HK-2 (cell line): ENCODE results near the gene PPIF.
"Not testable (repeated sequence)": the region's sequence is repeated elsewhere in the genome, so short reads cannot be mapped to it uniquely, and the experiment has no call there.

Experiments used
- DNase-seq: peaks from one replicate; pipeline ENCODE4 v3.0.0-alpha.2; 2018; ENCODE audit not compliant: unreplicated experiment

The PPIF gene

DNA sequence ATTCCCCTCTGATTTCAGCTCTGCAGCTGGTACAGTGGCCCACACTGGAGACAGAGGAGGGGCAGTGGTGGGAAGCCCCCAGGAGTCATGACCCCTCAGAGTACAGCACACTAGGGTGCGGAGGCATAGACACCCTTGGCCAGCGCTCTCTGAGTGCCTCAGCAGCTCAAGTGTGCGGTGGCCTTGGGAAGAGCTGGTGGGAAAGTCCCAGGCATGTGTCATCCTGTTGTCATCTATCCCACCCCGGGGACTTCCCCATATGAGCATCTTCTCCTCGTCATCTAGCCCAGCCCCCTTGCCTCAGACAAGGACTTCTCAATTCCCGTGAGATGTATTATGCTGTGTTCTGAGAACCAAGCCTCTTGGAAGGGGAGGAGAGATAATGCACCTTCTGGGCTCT is 15.6 kb upstream of the PPIF start:
- peak; percentile 91 for DNase-seq

DNA sequence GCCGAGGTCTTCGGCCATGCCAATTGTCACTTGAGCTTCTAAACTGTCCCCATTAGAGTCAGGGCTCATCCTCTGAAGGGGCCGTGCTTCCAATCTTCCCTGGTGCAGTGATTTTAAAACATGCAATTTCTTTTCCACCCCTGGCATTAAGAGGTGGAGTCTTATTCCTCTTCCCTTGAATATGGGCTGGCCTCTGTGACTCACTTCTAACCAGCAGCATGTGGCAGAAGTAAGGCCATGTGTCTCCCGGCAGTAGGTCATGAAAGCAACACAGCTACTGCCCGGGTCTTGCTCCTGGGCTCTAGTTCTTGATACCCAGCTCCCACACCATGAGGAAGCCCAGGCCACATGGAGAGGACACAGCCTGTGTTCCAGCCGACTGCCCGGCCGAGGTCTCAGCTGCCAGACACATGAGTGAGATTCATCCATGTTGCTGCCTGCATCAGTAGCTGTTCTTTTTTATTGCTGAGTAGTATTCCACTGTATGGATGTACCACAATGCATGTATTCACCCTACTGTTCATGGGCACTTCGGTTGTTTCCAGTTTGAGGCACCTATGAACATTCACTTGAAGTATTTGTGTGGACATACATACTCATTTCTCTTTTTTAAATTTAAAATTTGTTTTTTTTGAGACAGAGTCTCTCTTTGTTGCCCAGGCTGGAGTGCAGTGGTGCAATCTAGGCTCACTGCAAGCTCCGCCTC is 14.5 kb upstream of the PPIF start:
- DNase-seq: not testable (repeated sequence)

DNA sequence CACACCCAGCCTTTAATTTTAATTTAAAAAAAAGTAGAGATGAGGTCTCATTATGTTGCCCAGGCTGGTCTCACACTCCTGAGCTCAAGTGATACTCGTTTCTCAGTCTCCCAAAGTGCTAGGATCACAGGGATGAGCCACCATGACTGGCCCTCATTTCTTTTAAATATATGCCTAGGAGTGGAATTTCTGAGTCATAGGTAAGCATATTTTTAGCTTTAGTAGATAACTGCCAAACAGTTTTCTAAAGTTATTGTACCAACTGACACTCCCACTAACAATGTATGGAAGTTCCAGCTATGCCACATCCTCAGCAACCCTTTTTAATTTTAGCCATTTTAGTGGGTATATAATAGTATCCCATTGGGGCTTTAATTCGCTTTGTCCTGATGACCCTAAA is 13.8 kb upstream of the PPIF start:
- DNase-seq: no peak

DNA sequence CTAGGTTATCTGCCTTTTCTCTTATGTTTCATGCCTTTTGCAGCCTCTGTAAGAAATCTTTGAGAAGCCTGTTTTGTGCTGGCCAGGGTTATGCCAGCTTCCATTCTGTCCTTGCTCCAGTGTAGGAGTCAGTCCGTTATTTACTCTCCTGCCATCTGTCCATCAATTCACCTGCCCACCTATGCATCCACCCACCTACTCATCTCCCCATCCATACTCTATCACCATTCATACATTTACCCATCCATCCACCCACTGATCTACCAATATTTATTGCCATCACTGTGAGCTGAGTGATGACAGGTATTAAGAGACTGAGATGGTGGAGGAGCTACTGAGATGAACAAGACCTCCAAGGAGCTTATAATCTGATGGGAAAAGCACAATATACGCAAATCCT is 12.7 kb upstream of the PPIF start:
- DNase-seq: no peak

DNA sequence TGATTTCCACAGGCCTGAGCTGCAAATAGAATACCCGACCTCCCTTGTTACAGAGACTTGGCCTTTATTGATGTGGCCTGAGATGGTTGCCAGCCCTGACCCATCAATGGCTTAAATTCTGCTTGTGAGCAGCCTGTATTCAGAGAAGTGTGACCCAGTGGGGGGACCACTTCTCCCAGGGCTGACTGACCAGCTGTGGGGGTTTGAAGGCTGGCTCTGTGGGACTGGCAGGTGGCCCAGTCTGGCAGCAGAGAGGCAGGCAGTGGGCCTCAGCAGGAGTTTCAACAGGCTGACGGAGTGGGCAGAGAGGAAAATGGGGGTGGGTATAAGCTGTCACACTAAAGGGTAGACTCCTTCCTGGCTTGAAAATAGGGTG is 12.2 kb upstream of the PPIF start:
- no peak for DNase-seq

DNA sequence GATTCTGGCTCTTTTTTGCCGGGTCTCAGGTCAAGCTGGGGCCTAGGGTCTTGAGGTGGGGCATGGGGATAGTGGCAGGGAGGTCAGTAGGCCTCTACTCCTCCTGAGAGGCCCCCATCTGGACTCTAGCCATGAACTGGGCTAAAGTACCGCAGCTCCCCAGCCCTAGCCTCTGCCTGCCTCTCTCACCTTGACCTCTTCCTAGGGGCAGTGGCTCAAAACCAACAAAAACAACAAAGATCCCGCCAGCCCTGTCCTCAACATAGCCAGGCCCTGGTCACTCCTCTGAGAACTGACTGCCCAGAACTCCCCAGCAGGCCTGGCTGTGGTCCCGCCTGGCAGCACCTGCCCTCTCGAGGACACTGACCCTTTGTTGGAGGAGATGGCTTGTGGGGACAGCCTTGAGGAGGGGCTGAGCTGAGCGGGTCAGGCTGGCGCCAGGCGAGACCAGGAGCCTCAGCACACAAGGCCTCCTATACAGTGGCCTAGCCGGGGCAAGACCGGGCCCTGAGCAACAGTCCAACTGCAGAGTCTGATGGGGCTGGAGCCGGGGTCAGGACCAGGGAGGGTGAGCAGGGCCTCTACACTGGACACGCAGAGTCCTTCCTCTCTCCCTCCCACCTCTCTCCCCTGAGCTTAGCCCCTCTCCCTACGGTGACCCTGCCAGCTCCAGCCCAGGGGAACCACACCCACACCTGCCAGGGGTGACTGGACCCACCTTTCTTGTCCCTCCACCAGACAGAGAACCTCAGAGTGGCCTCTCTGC is 11.6 kb upstream of the PPIF start:
- DNase-seq: no peak

DNA sequence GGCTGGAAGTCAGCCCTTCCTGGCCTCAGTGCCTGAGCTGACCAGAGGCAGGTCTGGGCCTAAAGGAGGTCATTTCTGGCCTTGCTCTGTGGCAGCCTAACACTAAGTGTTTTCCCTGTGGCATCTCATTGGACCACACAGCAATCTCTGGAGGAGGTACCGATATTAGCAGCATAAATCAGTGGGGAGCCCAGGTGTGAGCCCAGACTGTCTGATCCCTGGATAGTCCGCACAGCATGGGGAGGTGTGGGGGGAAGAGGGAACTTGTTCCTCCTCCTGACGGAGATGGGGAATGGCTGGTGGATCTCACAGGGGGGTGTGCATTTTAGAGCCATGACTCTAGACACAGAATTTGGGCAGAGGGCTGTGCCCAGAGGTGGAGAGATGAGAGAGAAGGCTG is 11.0 kb upstream of the PPIF start:
- no peak for DNase-seq

DNA sequence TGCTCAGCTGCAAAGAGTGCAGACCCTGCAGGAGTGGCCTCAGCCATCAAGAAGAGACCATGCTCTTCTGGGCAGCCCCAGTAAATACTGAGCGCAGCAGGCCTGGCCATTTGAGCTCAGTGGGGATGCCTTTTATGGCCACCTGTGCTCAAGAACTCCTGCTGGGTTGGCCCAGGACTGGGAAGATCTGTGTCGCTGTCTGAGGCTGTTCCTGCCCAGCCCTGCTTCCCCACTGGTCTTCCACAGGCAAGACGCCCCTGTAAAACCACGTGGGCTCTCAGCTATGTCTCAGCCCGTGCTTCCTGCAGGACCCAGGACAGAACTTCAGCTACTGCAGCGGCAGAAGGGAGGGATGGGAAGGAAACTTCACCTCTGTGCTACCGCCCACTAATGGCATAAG is 10.5 kb upstream of the PPIF start:
- DNase-seq: no peak

DNA sequence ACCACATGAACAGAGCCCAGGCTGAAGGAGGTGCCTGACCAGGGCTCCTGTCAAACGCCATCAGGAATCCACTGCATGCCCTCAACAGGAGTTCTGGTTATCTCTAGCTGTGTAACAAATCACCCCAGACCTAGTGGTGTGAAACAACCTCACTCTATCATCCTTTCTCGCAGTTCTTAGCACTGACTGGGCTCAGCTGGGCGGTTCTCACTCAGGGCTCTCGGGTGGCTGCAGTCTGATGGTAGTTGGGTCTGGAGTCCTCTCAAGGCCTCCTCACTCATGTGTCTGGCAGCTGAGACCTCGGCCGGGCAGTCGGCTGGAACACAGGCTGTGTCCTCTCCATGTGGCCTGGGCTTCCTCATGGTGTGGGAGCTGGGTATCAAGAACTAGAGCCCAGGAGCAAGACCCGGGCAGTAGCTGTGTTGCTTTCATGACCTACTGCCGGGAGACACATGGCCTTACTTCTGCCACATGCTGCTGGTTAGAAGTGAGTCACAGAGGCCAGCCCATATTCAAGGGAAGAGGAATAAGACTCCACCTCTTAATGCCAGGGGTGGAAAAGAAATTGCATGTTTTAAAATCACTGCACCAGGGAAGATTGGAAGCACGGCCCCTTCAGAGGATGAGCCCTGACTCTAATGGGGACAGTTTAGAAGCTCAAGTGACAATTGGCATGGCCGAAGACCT is 9.3 kb upstream of the PPIF start:
- not testable (repeated sequence) for DNase-seq

DNA sequence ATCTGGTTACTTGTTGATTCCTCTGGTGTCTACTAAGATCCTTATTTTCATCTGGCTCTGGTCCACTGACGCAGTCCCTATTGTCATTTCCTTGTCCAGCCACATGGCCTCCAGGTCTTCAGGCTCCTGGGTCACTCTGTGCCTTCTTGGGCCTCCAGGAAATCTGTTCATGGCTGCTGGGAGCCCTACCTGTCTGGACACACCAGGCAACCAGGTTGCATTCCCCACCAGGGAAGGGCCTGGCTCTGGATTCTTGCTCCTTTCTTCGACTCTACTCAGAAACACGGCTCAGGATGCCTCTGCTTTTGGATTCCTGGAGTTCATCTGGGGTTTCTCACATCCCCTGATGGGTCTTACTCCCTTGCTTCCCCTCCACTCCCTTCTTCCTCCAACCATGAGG is 8.0 kb upstream of the PPIF start:
- no peak for DNase-seq

DNA sequence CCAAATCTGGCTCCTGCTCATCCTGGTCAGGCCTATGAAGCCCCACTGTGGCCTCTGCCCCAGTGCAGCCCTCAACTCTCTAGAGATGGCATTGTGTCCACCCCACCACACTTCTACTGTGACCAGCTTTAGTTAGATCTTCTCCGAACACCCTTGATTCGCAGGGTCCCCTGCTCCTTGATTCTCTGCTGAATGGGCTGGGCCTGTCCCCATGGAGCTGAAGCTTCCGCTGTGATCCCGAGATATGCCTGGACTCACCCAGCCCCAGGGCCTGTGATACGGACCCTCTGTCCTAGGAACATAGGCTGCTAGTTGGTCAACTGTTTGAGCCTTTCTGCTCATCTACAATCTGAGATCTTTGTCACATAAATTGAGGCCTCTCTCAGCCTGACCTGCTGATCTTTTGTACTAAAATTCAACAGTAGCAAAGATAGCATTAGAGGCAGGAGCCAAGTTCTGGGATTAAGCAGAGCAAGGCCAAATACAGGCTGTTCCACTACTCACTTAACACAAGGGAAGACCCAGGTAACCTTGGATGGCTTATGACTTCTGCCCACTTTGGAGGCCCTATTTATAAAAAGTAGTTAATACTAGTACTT is 6.5 kb upstream of the PPIF start:
- DNase-seq: no peak

DNA sequence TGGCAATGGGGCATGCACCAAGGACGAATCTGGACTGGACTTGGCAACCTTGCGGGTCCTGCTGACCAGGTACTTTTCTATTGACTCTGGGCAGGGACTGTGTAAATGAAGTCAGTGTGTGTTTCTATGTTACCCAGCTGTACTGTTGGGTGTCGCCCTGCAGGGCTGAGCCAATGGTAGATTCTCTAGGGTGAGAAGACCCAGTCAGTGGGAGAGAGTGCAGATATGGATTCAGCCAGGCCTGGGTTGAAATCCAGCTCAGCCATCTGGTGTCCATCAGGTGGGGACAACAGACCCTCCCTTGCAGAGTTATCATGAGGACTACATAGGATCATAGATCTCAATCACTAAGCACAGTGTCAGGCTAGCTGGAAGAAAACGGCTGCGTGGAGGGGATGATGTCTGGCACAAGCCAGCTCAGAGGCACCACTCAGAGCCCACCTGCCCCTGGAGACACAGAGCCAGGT is 4.9 kb upstream of the PPIF start:
- no peak for DNase-seq

DNA sequence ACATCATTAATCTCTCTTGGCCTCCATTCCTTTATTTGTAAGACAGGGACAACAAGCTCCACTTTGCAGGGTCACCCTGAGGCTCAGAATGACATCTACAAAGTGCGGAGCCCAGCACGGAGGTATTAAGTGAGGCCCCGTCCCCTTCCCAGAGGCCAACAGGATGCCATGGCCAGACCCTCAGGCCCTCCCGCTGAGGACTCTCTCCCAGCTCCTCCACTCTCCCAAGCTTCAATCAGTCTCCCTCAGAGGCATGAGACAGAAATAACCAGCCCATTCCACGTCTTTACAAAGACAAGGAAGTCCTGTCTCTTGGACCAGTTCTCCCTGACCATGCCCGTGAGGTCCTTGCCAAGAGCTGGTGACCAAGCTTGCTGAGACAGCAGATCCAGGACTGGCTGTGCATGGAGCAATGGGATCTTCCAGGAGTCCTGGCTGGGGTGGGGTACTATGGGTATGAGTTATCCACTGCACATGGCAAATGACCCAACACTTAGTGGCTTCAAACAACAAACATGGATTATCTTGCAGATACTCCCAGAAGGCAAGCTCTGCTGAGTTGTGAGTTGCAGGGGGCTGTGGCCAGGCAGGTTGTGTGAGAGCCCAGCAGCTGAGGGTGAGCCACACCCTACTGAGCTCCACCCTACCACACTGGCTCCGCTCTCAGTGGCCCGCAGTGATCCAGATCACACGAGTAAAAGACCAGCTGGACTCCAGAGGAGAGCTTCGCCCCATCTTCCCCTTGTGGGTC is 4.3 kb upstream of the PPIF start:
- DNase-seq: no peak

DNA sequence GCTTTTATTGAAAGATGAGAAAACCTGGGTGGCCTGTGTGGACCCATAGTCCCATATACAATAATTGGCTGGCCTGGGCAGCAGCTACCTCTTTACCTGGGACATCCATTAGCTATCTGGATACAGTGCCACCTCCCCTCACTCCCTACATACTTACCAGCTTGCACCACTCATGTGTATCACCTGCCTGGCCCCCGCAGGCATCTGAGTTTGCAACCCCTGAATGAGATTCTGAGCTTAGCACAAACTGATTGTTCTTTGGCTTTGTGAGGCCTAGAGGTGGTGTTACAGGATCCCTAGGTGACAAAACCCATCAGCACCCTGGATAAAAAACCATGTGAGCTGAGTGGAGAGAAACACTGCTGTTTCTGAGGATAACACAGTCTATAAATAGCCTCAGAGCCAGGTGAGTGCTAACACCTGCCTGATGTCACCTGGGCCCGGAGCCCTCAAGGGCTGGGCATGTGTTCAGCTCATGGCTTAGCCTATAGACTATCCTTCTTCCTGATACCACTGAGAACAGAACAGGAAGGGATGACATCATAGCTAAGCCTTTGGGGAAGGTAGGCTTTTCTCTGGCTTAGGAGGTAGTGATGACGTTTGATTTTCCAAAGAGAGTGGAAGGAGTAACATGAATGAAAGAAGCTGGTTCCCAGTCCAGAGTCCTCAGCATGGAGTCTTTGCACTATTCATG is 2.6 kb upstream of the PPIF start:
- no peak for DNase-seq

DNA sequence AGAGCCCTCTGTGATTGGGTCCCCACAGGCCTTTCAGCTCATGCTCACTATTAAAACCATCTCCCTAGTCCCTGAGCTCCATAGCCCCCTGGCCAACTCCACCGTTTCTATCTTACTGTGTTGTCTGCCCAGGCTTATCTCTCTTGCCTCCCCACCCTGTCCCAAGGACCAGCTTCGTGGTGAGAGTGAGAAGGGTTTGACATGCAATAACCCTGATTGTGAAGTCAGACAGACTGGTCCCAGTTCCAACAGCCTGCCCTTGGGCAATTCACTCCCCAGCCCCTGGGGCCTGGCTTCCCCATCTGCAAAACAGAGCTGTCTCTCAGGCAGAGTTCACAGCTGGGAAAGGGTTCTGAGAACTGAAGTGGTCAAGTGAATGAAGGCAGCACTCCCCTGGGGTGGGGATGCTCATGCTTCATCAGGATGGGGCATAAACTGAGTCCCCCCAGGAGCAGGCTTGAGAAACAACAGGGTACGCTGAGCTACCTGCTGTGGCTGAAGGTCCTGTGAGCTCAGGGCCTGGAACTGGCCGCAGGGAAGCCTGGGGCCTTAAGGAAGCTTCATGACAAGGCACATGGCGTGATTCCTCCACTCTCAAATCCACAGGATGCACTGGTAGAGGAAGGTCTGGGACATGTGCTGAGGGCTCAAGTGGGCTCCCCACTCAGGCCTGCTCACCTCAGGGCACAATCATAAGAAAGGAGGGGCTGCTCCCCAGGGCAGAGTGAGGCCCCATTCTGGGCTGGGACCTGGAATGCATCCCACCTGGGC is 1.8 kb upstream of the PPIF start:
- peak; percentile 1 for DNase-seq

DNA sequence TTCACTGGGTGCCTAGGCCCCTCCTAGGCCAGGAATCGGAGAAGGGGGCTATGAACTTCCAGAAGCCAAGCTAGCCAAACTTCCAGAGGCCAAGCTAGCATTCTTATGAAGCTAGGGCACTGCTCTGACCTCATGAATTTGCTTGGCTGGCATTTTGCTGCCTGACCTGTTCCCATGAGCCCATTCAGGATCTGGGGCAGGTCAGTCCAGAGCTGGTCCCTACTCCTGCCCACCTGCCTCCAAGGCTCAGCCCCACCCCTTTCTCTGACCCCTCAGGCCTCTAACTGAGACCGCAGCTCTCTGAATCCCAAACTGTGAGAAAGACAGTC is 1.3 kb upstream of the PPIF start:
- DNase-seq: peak; percentile 1

DNA sequence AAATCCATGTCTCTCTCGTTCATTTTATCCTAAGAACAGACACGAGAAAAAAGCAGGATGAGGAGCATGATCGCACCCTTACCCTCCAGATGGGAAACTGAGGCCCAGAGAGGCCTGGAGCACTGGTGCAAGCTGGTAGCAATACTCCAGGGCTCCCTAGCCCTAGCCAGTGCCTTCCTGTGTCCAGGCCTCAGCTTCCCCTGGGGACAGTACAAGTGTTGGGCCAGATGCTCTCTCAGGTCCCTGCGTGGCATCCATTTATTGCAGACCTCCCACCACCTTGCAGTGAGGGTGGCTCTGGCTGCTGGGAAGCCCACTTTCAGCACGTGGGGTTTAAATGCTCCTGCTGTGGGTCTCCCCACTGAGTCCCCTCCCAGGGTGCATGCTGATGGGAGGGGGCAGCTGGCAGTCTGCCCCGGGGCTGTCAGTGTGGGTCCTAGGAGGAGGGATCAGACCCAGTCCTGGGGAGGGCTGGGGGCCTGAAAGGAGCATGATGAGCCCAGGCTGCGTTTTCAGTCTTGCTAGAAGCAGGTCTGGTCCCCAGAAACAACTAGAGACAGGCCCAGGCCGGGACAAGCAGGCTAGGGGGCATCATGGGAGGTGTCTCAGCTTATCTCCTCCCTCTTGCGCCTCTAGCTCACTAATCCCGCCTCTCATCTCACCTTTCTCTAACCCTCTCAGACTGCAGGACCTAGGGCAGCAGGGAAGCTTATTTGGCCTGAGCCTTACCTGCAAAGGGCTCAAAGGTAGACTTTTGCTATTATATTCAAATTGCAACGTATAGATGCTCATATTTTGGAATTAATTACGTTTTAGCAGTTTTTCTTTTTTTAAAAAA is 662 bp upstream of the PPIF start:
- peak; percentile 13 for DNase-seq

DNA sequence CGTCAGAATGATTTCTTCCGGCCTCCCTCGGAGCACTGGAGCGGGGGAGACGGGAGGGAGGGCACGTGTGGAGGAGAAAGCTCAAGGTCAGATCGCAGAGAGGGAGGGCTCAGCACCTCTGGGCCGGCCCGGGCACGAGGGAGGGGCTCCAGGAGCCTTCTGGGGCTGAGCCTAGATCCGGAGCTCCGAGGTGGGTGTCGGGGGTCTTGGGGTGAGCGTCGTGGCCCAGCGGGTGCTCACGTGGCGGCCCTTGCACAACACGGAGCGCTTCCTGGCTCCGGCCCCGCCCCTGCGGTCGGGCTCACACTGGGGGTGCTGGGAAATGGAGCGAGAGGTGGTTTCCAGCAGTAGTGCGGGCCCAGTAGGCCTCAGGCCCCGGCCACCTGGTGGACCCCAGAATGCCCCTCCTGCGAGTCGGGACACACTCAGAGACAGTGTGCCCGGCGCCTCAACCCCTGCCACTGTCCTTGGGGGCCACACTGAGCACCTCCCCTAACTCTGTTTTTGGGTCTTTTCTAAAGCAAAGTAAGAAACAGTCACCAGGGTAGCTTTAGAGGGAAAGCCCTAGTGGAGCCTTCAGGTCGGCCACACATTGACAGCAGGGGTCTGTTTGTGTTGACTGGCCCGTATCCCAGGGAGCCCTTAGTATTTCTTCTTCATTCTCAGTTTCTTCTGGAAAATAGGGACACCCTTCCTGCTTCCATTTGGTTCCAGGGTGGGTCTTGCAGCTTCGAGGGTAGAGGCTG is 798 bp downstream of the PPIF start:
- peak; percentile 79 for DNase-seq

DNA sequence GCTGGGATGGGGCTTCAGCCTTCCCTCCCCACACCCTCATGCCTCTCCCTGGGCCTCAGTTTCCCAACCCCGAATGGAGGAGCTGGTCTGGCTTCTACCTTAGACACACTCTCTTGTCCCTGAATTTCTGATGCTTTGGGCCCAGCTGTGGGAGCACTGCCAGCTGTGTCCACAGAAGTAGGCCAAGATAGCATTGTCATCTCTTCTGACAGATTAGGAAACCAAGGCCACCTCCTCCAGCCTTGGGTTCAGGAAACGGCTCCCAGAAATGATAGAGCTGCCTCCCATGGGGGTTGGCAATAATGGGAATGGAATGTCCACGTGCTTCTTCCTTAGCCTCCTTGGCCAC is 1.3 kb downstream of the PPIF start:
- DNase-seq: no peak
